ENCODE data around the gene CD177. TPM values are rescaled to one million over a fixed set of nuclear protein-coding genes. Genes with fewer than 3 reads are reported as not detected.

CD177 gene
- not detected in 2 replicates for total RNA-seq

GRCh38 chr19:43353606-43354304 is at the start of gene CD177:
TSS of gene CD177 (plus strand) at chr19:43353686. CDS start at chr19:43353715, 29 bp downstream.

Other genes starting within 250 kb of the CD177 start
- gene PSG5, start 167.2 kb upstream of the CD177 start, total RNA-seq = not detected in 2 replicates
- gene PSG4, start 148.0 kb upstream of the CD177 start, total RNA-seq = 0.20 and 2.1 TPM in 2 replicates
- not detected in 2 replicates for gene PSG9, start 84.2 kb upstream of the CD177 start, total RNA-seq
- gene TEX101, start 61.2 kb downstream of the CD177 start, total RNA-seq = not detected in 2 replicates
- 0.44 and 0.75 TPM in 2 replicates for gene LYPD3, start 111.9 kb downstream of the CD177 start, total RNA-seq
- gene PHLDB3, start 151.1 kb downstream of the CD177 start, total RNA-seq = 5.9 and 14.7 TPM in 2 replicates
- 30.5 and 39.4 TPM in 2 replicates for gene ETHE1, start 173.5 kb downstream of the CD177 start, total RNA-seq
- 0.15 and 0.25 TPM in 2 replicates for gene ZNF575, start 179.5 kb downstream of the CD177 start, total RNA-seq
- gene XRCC1, start 221.8 kb downstream of the CD177 start, total RNA-seq = 17.7 and 23.3 TPM in 2 replicates
- gene PINLYP, start 222.1 kb downstream of the CD177 start, total RNA-seq = 1.4 and 1.9 TPM in 2 replicates
- gene IRGQ, start 242.4 kb downstream of the CD177 start, total RNA-seq = 10.7 and 36.8 TPM in 2 replicates
- 7.0 and 12.8 TPM in 2 replicates for gene ZNF576, start 242.9 kb downstream of the CD177 start, total RNA-seq

Measured in cardiac ventricle fibroblast (primary cell).